ENCODE results near the gene GDPD5.

Gene GDPD5

DNA sequence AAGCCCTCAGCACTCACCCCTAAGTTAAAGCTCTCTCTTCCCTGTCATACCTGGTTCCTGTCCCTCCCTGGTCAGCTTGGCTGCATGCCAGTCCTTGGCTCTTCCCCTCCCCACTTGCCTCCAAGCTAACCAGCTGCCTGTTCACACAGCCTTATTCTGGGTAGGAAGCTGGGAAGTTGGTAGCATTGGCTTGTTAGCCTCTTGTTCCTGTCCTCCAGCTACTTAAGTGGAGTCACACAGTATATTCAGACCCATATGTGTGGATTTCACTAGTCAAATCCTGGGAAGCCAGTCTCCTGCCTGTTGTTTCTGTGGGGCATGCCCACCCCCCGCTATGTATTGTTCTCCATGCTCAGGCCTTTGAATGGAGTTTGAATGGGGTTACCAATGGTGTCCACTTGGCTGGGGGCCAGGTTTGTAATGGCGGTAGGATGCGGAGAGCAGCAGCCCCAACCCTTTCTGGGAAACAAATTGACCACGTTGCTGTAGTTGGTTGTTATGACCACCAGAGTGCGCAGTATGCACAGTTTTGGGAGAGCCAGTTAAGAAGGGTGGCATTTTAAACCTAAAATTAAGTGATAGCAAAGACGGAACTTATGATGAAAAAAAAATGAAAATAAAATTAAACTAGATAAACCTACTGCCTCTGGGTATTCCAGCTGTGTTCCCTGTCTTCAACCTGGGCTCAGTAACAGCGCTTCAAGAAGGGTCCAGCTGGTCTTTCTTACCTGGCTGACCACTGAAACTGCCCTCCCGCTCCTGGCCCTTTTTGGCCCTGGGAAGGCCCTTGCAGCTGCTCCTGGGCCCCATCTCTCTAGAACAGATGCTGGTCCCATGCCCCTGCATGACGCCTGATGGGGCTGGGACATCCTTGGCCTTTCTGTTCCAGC is 137.1 kb downstream of the GDPD5 start:
- DNase-seq = peak; percentile 80

DNA sequence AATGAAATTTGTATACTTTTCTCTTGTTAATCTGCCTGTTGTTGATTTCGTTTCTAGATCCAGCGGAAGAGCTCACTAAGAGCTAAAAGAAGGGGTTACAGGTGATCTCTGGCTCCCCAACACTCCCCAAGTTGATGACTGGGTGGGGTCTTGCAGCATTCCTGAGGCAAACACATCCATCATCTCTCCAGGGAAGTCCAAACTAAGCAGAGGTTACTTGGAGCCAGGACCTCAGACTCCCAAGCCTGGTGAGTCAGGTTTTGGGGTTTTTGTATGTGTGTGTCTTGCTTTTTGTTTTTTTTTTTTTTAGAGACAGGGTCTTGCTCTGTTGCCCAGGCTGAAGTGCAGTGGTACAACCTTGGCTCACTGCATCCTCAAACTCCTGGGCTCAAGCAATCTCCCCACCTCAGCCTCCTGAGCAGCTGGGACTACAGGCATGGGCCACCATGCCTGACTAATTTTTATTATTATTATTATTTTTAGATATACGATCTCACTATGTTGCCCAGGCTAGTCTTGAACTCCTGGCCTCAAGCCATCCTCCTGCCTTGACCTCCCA is 137.9 kb downstream of the GDPD5 start:
- no peak for DNase-seq

DNA sequence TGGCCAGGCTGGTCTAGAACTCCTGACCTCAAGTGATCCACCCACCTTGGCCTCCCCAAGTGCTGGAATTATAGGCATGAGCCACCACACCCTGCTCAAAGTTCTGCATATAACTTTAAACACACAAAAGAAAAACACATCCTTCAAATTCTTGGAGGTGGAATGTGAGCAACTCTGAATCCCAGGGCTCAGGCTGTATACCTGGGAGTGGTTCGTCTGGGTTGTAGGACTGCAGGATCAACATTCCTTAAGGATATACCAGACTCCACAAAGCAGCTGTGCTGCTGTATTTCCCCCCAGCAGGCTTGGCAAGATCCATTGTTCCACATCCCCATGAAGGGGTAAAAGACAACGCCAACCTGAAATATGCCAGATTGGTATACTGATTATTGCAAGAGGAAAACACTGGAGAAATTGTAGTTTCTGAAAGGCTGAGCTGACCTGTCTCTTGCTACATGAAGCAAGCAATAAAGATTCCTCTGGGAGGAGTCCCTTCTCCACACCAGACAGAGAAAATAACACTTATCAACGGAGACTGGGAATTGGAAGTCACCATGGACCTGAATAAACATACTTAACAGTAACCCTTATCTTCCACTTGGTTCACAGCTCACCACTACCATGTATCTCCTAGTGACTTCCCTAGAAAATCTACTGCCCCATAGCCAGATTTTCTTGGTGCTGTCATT is 138.7 kb downstream of the GDPD5 start:
- no peak for DNase-seq

Data from CD4-positive, alpha-beta T cell treated with Interleukin-4 for 4 hours (primary cell).